GM04503 (cell line): ENCODE data around the gene ACBD5.
"Not testable (repeated sequence)": the region's sequence is repeated elsewhere in the genome, so short reads cannot be mapped to it uniquely, and the experiment has no call there.

Experiments
- DNase-seq: peaks from one replicate; pipeline ENCODE4 v3.0.0-alpha.2; 2012; ENCODE audit warnings: low read depth

Gene ACBD5

GRCh38 chr10:27241010-27241651, 534 bp upstream of the ACBD5 start:
- no peak for DNase-seq

- not testable (repeated sequence) for DNase-seq
These were observed 3.1 kb downstream of the ACBD5 start for GRCh38 chr10:27237531-27237930.

- not testable (repeated sequence) for DNase-seq
These were observed 3.9 kb downstream of the ACBD5 start for GRCh38 chr10:27236589-27237128.

- no peak for DNase-seq
These were observed 4.9 kb downstream of the ACBD5 start for GRCh38 chr10:27235706-27236105.

GRCh38 chr10:27230022-27230421, 10.6 kb downstream of the ACBD5 start:
- DNase-seq = no peak

GRCh38 chr10:27225642-27226257, 14.8 kb downstream of the ACBD5 start:
- DNase-seq = no peak

- DNase-seq = no peak
These were observed 15.5 kb downstream of the ACBD5 start for GRCh38 chr10:27225011-27225590.

- no peak for DNase-seq
These were observed 16.6 kb downstream of the ACBD5 start for GRCh38 chr10:27223964-27224363.

- DNase-seq = no peak
These were observed 33.2 kb downstream of the ACBD5 start for GRCh38 chr10:27207350-27207749.

GRCh38 chr10:27203806-27204205, 36.8 kb downstream of the ACBD5 start:
- DNase-seq = no peak

GRCh38 chr10:27197980-27198620, 42.5 kb downstream of the ACBD5 start:
- DNase-seq = no peak

GRCh38 chr10:27192284-27192683, 48.3 kb downstream of the ACBD5 start:
- peak; percentile 77 for DNase-seq

GRCh38 chr10:27190508-27190907, 50.1 kb downstream of the ACBD5 start:
- DNase-seq = no peak

GRCh38 chr10:27188897-27189296, 51.7 kb downstream of the ACBD5 start:
- no peak for DNase-seq

GRCh38 chr10:27188259-27188658, 52.3 kb downstream of the ACBD5 start:
- DNase-seq = no peak

- no peak for DNase-seq
These were observed 70.7 kb downstream of the ACBD5 start for GRCh38 chr10:27169849-27170248.

- DNase-seq = no peak
These were observed 82.2 kb downstream of the ACBD5 start for GRCh38 chr10:27158421-27158820.

- DNase-seq = no peak
These were observed 83.4 kb downstream of the ACBD5 start for GRCh38 chr10:27157150-27157549.

- not testable (repeated sequence) for DNase-seq
These were observed 84.0 kb downstream of the ACBD5 start for GRCh38 chr10:27156566-27156965.

GRCh38 chr10:27155066-27155754, 85.4 kb downstream of the ACBD5 start, which contains the start of gene MASTL:
TSS of gene MASTL (plus strand) at chr10:27155352. CDS start at chr10:27155427, 75 bp downstream.
- DNase-seq = peak; percentile 64

GRCh38 chr10:27153845-27154193, 86.8 kb downstream of the ACBD5 start:
- DNase-seq = no peak

- no peak for DNase-seq
These were observed 87.3 kb downstream of the ACBD5 start for GRCh38 chr10:27153329-27153728.
